ENCODE measurements around the gene SEMA6D. TPM values are rescaled to one million over a fixed set of nuclear protein-coding genes. Genes with fewer than 3 reads are reported as not detected.

SEMA6D gene
- total RNA-seq, 1 donor from 2014 or later, result 12.4 TPM

DNA sequence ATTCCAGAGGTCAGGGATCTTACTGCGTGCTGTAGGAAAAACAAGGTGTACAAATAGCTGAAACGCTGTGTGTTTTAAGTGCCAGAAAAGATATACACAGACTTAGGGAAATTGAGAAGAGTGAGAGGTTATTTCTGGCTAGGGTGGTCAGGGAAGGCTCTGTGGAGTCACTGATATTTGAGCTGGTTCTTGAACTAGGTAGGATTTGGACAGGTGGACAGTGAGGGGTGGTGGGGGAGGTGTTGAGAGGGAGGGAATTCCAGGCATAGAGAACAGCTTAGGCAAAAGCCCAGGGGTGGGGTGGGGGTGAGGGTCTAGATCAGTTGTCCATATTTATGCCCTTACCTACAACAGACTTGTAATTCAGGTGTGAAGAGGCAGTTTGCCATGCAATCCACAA is 7.0 kb downstream of the SEMA6D start:
- Histone ChIP-seq H3K27ac (replicated peaks) (peak overlapping the region; percentile 90), H3K27me3 (ENCODE audit: low read depth) (no peaks in the 10 kb centered on the region), H3K4me3 (no peak overlapping the region), H3K9me3 (replicated peaks) (no peaks in the 10 kb centered on the region), H3K4me1 (peaks cover 96% of the 10 kb centered on the region), H3K36me3 (no peaks in the 10 kb centered on the region)
- no peak for DNase-seq
- TF ChIP-seq, protein P1, sequence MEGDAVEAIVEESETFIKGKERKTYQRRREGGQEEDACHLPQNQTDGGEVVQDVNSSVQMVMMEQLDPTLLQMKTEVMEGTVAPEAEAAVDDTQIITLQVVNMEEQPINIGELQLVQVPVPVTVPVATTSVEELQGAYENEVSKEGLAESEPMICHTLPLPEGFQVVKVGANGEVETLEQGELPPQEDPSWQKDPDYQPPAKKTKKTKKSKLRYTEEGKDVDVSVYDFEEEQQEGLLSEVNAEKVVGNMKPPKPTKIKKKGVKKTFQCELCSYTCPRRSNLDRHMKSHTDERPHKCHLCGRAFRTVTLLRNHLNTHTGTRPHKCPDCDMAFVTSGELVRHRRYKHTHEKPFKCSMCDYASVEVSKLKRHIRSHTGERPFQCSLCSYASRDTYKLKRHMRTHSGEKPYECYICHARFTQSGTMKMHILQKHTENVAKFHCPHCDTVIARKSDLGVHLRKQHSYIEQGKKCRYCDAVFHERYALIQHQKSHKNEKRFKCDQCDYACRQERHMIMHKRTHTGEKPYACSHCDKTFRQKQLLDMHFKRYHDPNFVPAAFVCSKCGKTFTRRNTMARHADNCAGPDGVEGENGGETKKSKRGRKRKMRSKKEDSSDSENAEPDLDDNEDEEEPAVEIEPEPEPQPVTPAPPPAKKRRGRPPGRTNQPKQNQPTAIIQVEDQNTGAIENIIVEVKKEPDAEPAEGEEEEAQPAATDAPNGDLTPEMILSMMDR (IDR thresholded peaks at IDR 0.05; ENCODE audit: borderline replicate concordance), result no peak
- intact Hi-C loops (cut with micrococcal nuclease), result no loop called here

DNA sequence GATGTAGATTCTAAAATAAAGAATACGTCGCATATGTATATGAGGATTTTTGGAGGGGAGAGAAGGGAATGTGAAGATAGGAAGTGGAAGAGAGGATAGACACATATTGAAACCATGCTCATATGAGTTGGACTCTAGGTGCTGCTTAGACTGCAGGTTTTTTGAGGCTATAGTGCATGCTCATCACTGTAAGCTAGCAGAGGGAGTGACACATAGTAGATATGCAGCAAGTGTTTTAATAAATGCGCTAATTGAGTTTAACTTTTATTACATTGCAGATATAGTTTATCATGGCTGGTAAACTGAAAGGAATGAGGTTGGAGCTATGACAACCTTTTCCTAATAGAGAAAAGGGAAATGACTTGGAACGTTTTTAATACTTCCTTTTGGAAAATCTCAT is 7.7 kb downstream of the SEMA6D start:
- H3K27me3 ChIP-seq (ENCODE audit: low read depth), result no peaks in the 10 kb centered on the region
- intact Hi-C loops (cut with micrococcal nuclease), result no loop called here
- H3K4me3 ChIP-seq, result peak overlapping the region; percentile 27
- no peaks in the 10 kb centered on the region for H3K36me3 ChIP-seq
- TF ChIP-seq, protein P1 (IDR thresholded peaks at IDR 0.05; ENCODE audit: borderline replicate concordance), result no peak
- no peaks in the 10 kb centered on the region for H3K9me3 ChIP-seq (replicated peaks)
- H3K4me1 ChIP-seq, result peaks cover 96% of the 10 kb centered on the region
- no peak for DNase-seq
- H3K27ac ChIP-seq (replicated peaks), result peak overlapping the region; percentile 90

DNA sequence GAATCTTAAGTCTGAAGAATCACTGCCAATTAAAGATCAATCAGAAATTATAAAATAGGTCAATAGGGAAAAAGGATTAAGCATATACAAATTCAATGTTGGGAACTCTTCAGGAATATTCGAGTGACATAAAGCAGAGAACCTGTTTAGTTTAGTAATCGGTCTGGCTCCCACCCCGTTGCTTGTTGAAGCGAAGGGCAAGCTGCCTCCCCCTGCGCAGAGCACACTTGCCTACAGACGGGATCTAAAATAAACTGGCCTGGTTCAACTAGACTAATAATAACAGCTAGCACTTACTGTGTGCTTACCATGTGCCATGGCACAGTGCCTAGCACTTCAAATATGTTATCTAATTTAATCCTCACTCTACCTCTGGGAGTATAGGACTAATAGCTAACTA is 8.6 kb downstream of the SEMA6D start:
- peak overlapping the region; percentile 27 for H3K4me3 ChIP-seq
- no peaks in the 10 kb centered on the region for H3K27me3 ChIP-seq (ENCODE audit: low read depth)
- H3K4me1 ChIP-seq, result peaks cover 96% of the 10 kb centered on the region
- intact Hi-C loops (cut with micrococcal nuclease), result no loop called here
- H3K9me3 ChIP-seq (replicated peaks), result no peaks in the 10 kb centered on the region
- H3K27ac ChIP-seq (replicated peaks), result peak overlapping the region; percentile 90
- DNase-seq, result peak; percentile 48
- H3K36me3 ChIP-seq, result no peaks in the 10 kb centered on the region
- TF ChIP-seq, protein P1 (IDR thresholded peaks at IDR 0.05; ENCODE audit: borderline replicate concordance), result no peak

DNA sequence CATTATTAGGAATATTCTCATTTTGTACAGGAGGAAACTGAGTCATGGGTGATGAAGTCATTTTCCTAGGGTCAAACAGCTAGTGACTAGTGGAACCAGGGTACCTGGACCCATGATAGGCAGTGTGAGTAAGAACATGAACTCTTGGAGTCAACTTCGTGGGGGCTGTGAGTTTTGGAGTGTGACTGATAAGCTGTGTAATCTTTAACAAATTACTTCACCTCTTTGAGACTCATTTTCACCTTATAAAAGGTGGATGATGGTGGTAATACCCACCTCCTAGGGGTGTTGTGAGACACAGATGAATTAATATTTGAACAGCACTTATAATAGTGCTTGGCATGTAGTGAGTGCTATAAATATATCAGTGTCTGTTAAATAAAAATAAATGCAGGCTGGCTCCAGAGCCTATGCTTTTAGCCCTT is 9.1 kb downstream of the SEMA6D start:
- peak overlapping the region; percentile 90 for H3K27ac ChIP-seq (replicated peaks)
- TF ChIP-seq, protein P1 (IDR thresholded peaks at IDR 0.05; ENCODE audit: borderline replicate concordance), result no peak
- no peaks in the 10 kb centered on the region for H3K27me3 ChIP-seq (ENCODE audit: low read depth)
- no peak for DNase-seq
- peak overlapping the region; percentile 20 for H3K4me3 ChIP-seq
- H3K9me3 ChIP-seq (replicated peaks), result no peaks in the 10 kb centered on the region
- no peaks in the 10 kb centered on the region for H3K36me3 ChIP-seq
- H3K4me1 ChIP-seq, result peaks cover 94% of the 10 kb centered on the region
- intact Hi-C loops (cut with micrococcal nuclease), result no loop called here

DNA sequence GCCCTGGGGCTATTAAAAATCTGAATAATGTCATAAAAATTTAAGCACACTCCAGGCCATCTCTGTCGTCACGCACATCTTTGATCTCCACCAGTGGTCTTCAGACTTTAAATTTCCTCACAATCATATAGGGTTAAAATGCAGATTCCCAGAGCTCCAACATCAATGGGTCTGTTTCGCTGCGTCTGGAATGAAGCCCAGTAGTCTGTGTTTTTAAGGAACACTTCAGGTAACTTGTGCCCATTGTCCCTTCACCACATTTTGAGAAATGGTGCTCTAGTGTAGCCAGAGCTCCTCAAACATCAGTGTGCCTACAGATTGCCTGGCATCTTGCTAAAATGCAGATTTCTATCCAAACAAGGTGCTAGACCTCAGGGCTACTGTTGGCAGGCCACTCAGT is 9.8 kb downstream of the SEMA6D start:
- no peaks in the 10 kb centered on the region for H3K27me3 ChIP-seq (ENCODE audit: low read depth)
- peak overlapping the region; percentile 90 for H3K27ac ChIP-seq (replicated peaks)
- H3K36me3 ChIP-seq, result no peaks in the 10 kb centered on the region
- TF ChIP-seq, protein P1 (IDR thresholded peaks at IDR 0.05; ENCODE audit: borderline replicate concordance), result no peak
- H3K4me3 ChIP-seq, result peak overlapping the region; percentile 0
- intact Hi-C loops (cut with micrococcal nuclease), result no loop called here
- no peak for DNase-seq
- peaks cover 94% of the 10 kb centered on the region for H3K4me1 ChIP-seq
- H3K9me3 ChIP-seq (replicated peaks), result no peaks in the 10 kb centered on the region
